GM18511 (cell line): Measurements from ENCODE around the gene CTBP2.
A peak's percentile ranks its signal among the peaks of the same experiment; 100 is the strongest.

Experiments used
- ATAC-seq: cut with Tn5 transposase; IDR thresholded peaks from one replicate; pipeline ENCODE4 v1.9.1; 2021; ENCODE audit warnings: mild to moderate bottlenecking, moderate library complexity; ENCODE audit not compliant: unreplicated experiment

The CTBP2 gene

GRCh38 chr10:125159932-125160855, at the start of gene CTBP2:
TSS of gene CTBP2 (minus strand) at chr10:125160563.
- no peak for ATAC-seq

- ATAC-seq, result no peak
Observed at GRCh38 chr10:125209591-125210355, 49.4 kb upstream of the CTBP2 start.

- ATAC-seq, result no peak
Observed at GRCh38 chr10:125208854-125209565, 48.6 kb upstream of the CTBP2 start.

DNA sequence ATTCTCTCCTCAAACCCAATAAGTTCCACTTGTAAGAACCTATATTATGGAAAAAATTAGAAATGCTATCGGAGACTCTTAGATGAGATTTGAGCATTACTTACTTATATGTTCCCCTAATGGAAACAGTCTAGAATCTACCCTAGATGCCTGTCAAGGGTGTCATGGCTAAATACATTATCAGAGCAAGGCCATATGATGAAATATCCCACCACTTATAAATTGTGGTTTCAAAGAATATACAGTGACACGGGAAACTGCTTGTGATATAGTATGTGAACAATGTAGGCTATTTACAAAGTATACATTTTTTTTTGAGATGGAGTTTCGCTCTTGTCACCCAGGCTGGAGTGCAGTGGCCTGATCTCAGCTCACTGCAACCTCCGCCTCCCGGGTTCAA, 46.3 kb upstream of the CTBP2 start:
- ATAC-seq, result no peak

DNA sequence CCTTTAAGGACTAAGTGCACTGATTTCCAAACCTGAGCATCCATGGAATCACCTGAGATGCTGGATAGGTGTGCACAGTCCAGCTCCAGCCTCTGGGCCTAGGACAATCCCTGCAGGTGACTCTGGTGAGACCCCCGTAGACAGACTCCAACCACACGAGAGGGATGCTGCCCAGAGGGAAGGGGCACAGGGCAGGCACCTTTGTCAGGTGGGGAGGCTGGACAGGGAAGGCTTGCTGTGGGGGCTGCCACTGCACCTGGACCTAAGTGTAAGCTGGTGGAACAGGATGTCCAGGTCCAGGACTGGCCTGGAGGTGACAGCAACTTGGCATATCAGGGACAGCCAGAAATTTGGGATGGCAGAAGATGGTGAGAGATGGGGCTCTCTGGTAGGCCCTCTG, 45.1 kb upstream of the CTBP2 start:
- no peak for ATAC-seq

- no peak for ATAC-seq
Observed at GRCh38 chr10:125204400-125204799, 44.0 kb upstream of the CTBP2 start.

DNA sequence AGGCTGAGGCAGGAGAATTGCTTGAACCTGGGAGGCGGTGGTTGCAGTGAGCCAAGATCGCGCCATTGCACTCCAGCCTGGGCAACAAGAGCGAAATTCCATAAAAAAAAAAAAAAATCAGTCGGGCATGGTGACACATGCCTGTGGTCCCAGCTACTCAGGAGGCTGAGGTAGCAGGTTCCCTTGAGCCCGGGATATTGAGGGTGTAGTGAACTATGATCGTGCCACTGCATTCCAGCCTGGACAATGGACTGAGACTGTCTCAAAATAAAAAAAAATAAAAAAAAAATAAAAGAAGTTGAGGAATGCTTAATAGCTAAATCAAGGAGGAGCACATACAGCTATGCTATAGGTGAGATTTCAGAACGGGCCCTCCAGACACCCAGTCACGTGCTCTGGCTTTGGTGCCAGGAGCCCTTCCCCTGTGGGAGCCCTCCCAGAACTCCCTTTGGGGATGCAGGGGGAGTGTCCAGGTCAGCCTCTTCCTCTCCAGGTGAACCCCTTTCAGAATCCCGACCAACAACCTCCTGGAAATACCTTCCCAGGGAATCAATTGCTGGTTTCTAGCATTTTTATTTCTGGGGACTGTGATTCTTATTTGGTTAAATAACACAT, 42.9 kb upstream of the CTBP2 start:
- no peak for ATAC-seq

GRCh38 chr10:125201791-125202622, 41.6 kb upstream of the CTBP2 start:
- peak; percentile 25 for ATAC-seq

GRCh38 chr10:125201108-125201524, 40.8 kb upstream of the CTBP2 start:
- peak; percentile 94 for ATAC-seq

- ATAC-seq, result no peak
Observed at GRCh38 chr10:125200396-125200795, 40.0 kb upstream of the CTBP2 start.

DNA sequence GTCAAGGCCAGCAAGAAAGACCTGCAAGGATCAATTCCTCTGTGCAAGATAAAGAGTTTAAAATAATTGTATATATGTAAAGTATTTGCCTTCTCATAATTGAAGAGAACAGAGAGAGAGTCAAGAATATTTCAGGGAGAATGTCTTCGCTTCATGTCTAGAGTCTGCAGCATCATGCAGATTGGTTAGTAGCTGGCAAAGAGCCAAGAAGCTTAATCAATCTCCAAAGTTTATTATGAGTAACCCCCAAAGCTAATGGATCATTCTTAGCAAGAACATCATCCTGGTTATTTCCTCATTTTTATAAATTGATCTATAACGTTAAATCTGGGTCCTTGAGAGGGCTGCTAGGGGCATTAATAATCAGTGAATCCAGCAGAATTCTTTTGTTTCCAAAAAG, 38.9 kb upstream of the CTBP2 start:
- no peak for ATAC-seq

GRCh38 chr10:125194814-125195213, 34.5 kb upstream of the CTBP2 start:
- ATAC-seq, result no peak

- no peak for ATAC-seq
Observed at GRCh38 chr10:125193306-125193877, 33.0 kb upstream of the CTBP2 start.

DNA sequence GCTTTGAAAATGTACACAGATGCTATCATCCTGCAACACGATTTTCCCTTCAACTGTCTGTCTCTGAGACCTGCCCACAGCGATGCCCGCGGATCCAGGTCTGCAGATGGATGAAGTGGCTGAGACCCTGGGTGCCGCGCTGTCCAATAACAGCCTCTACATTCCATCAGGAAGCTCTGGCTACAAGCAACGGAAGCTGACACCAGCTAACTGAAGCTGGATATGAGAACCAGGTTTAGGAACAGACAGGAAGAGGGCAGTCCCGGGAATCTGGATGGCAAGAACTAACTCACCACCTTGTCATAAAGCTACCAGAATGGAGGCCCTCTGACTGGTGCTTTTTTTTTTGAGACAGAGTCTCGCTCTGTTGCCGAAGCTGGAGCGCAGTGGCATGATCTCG, 32.3 kb upstream of the CTBP2 start:
- no peak for ATAC-seq

GRCh38 chr10:125192005-125192404, 31.6 kb upstream of the CTBP2 start:
- no peak for ATAC-seq

GRCh38 chr10:125190946-125191345, 30.6 kb upstream of the CTBP2 start:
- no peak for ATAC-seq

DNA sequence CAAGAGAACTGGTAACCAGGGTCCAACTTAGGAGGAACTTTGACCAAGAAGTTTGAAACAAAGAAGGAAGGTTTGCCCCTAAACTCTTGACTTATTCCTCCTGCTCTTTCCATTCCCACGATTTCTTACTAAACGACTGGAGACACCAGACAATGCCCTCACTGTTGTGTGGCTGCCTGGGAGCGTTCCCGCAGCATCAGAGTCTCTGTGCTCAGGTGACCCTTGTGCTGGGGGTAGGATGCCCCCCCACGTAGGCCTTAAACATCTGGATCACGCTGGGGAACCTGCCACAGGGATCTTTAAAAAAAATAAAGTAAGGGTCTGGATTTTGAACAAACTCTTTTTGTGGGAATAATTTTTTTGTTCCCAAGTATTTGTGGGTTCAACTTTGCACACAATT, 30.1 kb upstream of the CTBP2 start:
- ATAC-seq, result no peak

- ATAC-seq, result no peak
Observed at GRCh38 chr10:125189162-125189561, 28.8 kb upstream of the CTBP2 start.
